CD4-positive, alpha-beta T cell (primary cell): Measurements from ENCODE around the gene CFAP43. TPM values are rescaled to one million over a fixed set of nuclear protein-coding genes. Genes with fewer than 3 reads are reported as not detected.

Source experiments
- ATAC-seq: fragments of 200-7000 bp; cut with Tn5 transposase; one replicate; pipeline ENCODE4 v1.10.0; 2022; ENCODE audit warnings: mild to moderate bottlenecking; ENCODE audit not compliant: poor library complexity
- CTCF ChIA-PET: fragments of 350-600 bp; sonication (Branson Sonifier 250); formaldehyde crosslinking; loops from one replicate; lab custom pipeline; 2021; ENCODE audit warnings: antibody characterized with exemption, inconsistent platforms; lab: Charles Lee
- POLR2A ChIA-PET: fragments of 350-600 bp; sonication (Branson Sonifier 250); formaldehyde crosslinking; loops from one replicate; lab custom pipeline; 2021; ENCODE audit warnings: antibody characterized with exemption, inconsistent platforms; lab: Charles Lee
- DNase-seq, 14 experiments: peaks; one replicate each; pipeline ENCODE4 v3.0.0-alpha.2; 2013 to 2020; ENCODE audit warnings: mixed read lengths in 2 of 14
- H3K27ac ChIP-seq, 2 donors: one replicate each; pipeline versions ENCODE4 v1.5.1 to v1.7.0; 2013; ENCODE audit warnings: low read length in 2 of 2, low read depth in 1 of 2, mild to moderate bottlenecking in 1 of 2
- H3K27me3 ChIP-seq, 2 experiments: 1 replicate in 1 of 2; 2 replicates in 1 of 2; pipeline versions ENCODE4 v1.6.1 to v1.7.0; 2013; ENCODE audit warnings: low read length in 2 of 2, control low read depth in 1 of 2, mild to moderate bottlenecking in 1 of 2, moderate library complexity in 1 of 2; ENCODE audit not compliant: insufficient read depth in 2 of 2, control insufficient read depth in 1 of 2
- H3K36me3 ChIP-seq: one replicate; pipeline ENCODE4 v1.6.1; 2013; ENCODE audit warnings: low read length, control low read depth; ENCODE audit not compliant: insufficient read depth
- H3K4me1 ChIP-seq: one replicate; pipeline ENCODE4 v1.6.1; 2013; ENCODE audit warnings: low read length, control low read depth; ENCODE audit not compliant: insufficient read depth
- H3K4me3 ChIP-seq: one replicate; pipeline ENCODE4 v1.5.1; 2013; ENCODE audit warnings: mild to moderate bottlenecking, low read length, moderate library complexity
- H3K9me3 ChIP-seq, 2 experiments: 1 replicate in 1 of 2; 2 replicates in 1 of 2; pipeline versions ENCODE4 v1.6.1 to v1.7.0; 2013; ENCODE audit warnings: low read length in 2 of 2, mild to moderate bottlenecking in 2 of 2, control low read depth in 1 of 2, moderate library complexity in 1 of 2; ENCODE audit not compliant: control insufficient read depth in 1 of 2, insufficient read depth in 1 of 2
- H3K27ac Mint-ChIP-seq: one replicate; pipeline ENCODE4 v1.8.0; 2020; ENCODE audit warnings: mixed read lengths
- H3K27me3 Mint-ChIP-seq: one replicate; pipeline ENCODE4 v1.8.0; 2021; ENCODE audit warnings: mixed read lengths
- H3K36me3 Mint-ChIP-seq: one replicate; pipeline ENCODE4 v1.8.0; 2021; ENCODE audit warnings: low read depth, mixed read lengths
- H3K4me1 Mint-ChIP-seq: one replicate; pipeline ENCODE4 v1.8.0; 2021; ENCODE audit warnings: low read depth, mixed read lengths
- H3K4me3 Mint-ChIP-seq: one replicate; pipeline ENCODE4 v1.8.0; 2020; ENCODE audit warnings: mild to moderate bottlenecking, mixed read lengths
- H3K9me3 Mint-ChIP-seq: one replicate; pipeline ENCODE4 v1.8.0; 2020; ENCODE audit warnings: mixed read lengths
- intact Hi-C, 2 experiments: fragments of 100-400 bp; cut with DNase I in 1 of 2; cut with micrococcal nuclease in 1 of 2; formaldehyde crosslinking; loops; one replicate each; pipeline versions ENCODE4 v1.15.1 to v1.9.0; 2023 to 2025; cut with DNase I, micrococcal nuclease
- total RNA-seq, 174 experiments: library from RNA in 2 of 174; stranded (reverse) in 2 of 174; gene quantifications; one replicate each; pipeline ENCODE4 v1.2.3 and lab custom pipeline; 2021 to 2026
- TF ChIP-seq, protein P1 (sequence below): fragments of 200-600 bp; IDR thresholded peaks from one replicate; pipeline ENCODE4 v1.8.0; 2022; ENCODE audit warnings: antibody characterized with exemption, mild to moderate bottlenecking

Gene CFAP43
- total RNA-seq, 2 experiments from 2014 or later = not detected

DNA sequence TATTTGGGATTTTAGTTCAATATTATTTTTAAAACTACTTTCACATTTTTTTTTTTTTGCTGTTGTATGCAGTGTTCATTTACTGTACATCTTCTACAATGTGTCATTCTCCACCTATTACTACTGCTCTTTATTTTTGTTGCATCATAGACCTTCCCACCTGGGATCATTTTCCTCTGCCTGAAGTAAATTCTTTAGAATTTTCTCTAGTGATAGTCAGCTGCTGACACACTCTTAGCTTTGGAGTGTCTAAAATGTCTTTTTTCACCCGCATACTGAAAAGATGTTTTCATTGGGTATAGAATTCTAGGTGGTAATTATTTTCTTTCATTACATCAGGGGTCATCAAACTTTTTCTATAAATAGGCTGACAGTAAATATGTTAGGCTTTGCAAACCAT, 30.5 kb downstream of the CFAP43 start:
- POLR2A ChIA-PET = no interaction called here
- Mint-ChIP-seq H3K9me3 (peaks cover 3% of the 10 kb centered on the region), H3K4me1 (no peaks in the 10 kb centered on the region), H3K27me3 (peaks cover 16% of the 10 kb centered on the region), H3K36me3 (no peaks in the 10 kb centered on the region), H3K27ac (no peak overlapping the region), H3K4me3 (no peak overlapping the region)
- H3K4me3 ChIP-seq = no peak overlapping the region
- no peaks in the 10 kb centered on the region for H3K9me3 ChIP-seq
- CTCF ChIA-PET = no interaction called here
- TF ChIP-seq, protein P1, sequence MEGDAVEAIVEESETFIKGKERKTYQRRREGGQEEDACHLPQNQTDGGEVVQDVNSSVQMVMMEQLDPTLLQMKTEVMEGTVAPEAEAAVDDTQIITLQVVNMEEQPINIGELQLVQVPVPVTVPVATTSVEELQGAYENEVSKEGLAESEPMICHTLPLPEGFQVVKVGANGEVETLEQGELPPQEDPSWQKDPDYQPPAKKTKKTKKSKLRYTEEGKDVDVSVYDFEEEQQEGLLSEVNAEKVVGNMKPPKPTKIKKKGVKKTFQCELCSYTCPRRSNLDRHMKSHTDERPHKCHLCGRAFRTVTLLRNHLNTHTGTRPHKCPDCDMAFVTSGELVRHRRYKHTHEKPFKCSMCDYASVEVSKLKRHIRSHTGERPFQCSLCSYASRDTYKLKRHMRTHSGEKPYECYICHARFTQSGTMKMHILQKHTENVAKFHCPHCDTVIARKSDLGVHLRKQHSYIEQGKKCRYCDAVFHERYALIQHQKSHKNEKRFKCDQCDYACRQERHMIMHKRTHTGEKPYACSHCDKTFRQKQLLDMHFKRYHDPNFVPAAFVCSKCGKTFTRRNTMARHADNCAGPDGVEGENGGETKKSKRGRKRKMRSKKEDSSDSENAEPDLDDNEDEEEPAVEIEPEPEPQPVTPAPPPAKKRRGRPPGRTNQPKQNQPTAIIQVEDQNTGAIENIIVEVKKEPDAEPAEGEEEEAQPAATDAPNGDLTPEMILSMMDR = no peak
- ATAC-seq (no peak), DNase-seq (no peak)
- no peaks in the 10 kb centered on the region for H3K27me3 ChIP-seq
- no peak overlapping the region for H3K27ac ChIP-seq
- intact Hi-C loops = no loop called here
- H3K4me1 ChIP-seq = no peaks in the 10 kb centered on the region
- no peaks in the 10 kb centered on the region for H3K36me3 ChIP-seq

DNA sequence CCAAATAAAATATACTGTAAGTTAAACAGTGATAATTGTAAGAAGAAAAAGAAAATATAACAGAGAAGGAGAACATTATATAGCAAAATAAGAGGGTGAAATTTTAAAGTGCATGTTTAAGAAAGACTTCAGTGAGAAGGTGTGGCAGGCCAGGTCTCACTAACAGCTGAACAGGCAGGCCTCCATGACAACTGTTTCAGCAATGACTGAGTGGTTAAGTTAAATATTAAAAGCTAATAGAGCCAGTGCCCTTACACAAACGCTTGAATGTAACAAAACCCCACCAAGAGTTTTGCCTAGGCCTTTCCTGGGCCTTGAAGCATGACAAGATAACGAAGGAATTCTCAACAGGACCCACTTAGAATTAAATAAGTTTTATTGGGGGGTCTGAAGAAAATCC, 32.6 kb downstream of the CFAP43 start:
- POLR2A ChIA-PET = no interaction called here

DNA sequence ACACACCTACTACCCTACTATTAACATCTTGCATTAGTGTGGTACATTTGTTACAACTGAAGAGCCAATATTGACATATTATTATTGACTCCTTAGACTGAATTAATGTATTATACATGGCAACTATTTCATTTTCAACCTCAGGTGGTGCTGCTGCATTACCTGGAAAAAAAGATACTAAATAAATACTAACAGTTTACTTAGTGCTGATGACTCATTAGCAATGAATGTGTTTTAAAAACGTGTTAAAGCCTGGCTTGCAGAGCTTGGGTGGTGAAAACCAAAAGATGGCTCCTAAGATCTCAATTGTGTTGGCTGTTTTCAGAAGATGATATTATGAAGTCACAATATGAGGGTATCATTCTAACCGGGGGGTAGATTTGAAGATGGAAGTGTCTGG, 34.8 kb downstream of the CFAP43 start:
- Histone ChIP-seq H3K36me3 (no peaks in the 10 kb centered on the region), H3K4me1 (no peaks in the 10 kb centered on the region), H3K27ac (no peak overlapping the region), H3K4me3 (no peak overlapping the region), H3K27me3 (peaks cover 0 to 4% of the 10 kb centered on the region in 2 experiments), H3K9me3 (no peaks in the 10 kb centered on the region)
- DNase-seq = no peak
- peaks cover 2% of the 10 kb centered on the region for H3K9me3 Mint-ChIP-seq
- no peaks in the 10 kb centered on the region for H3K36me3 Mint-ChIP-seq
- TF ChIP-seq, protein P1 = no peak
- ChIA-PET POLR2A (no interaction called here), CTCF (no interaction called here)
- intact Hi-C loops = no loop called here
- no peaks in the 10 kb centered on the region for H3K4me1 Mint-ChIP-seq
- H3K27ac Mint-ChIP-seq = no peak overlapping the region
- H3K4me3 Mint-ChIP-seq = no peak overlapping the region
- H3K27me3 Mint-ChIP-seq = peaks cover 26% of the 10 kb centered on the region
- no peak for ATAC-seq

More for the DNA sequence above, 32.6 kb downstream of the CFAP43 start:
- Histone ChIP-seq H3K27ac (no peak overlapping the region), H3K36me3 (no peaks in the 10 kb centered on the region), H3K4me3 (no peak overlapping the region), H3K27me3 (no peaks in the 10 kb centered on the region), H3K9me3 (no peaks in the 10 kb centered on the region), H3K4me1 (no peaks in the 10 kb centered on the region)
- no peaks in the 10 kb centered on the region for H3K36me3 Mint-ChIP-seq
- TF ChIP-seq, protein P1 = no peak
- H3K9me3 Mint-ChIP-seq = peaks cover 3% of the 10 kb centered on the region
- H3K27me3 Mint-ChIP-seq = peaks cover 23% of the 10 kb centered on the region
- intact Hi-C loops = no loop called here
- no peak overlapping the region for H3K4me3 Mint-ChIP-seq
- H3K4me1 Mint-ChIP-seq = no peaks in the 10 kb centered on the region
- no peak for ATAC-seq
- CTCF ChIA-PET = no interaction called here
- DNase-seq = no peak
- H3K27ac Mint-ChIP-seq = no peak overlapping the region
